Fibroblast of peridontal ligament (primary cell): ENCODE data around the gene UBXN10.

Experiments
- DNase-seq: peaks from one replicate; pipeline ENCODE4 v3.0.0-alpha.2; 2010; ENCODE audit errors: extremely low read depth

UBXN10 gene

DNA sequence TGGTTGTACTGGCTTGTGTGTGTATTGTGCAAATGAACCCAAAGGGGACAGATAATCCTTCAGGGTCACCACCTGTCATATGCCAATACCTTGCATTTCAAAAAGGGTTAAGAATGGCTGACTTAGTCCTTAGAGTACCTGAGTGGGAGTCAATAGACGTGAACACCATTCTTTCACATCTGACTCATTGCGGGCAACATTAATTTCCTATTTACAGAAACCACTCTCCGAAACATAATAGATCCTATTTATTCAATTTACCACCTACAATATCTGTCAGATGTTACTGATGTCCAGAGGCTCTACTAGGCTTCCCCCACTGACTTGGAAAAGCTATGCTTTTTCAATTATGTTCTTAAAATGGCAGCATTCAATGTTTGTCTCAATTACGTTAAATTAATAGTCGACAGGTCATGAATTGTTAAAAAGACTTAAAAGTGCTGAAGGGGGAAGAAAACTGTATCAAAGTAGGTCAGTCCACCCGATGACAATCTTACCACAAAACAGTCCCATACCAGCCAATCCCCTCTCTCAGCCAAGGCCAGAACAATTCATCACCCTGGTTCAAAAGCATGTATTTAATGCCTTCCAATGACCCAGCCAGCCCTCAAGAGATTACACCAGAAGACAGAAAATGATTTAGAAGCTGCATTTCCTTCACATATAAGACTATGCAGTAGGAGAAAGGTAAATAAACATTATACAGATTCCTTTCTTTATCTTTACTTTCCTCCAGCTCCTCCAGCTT lies 49.1 kb downstream of the UBXN10 start:
- DNase-seq: no peak

DNA sequence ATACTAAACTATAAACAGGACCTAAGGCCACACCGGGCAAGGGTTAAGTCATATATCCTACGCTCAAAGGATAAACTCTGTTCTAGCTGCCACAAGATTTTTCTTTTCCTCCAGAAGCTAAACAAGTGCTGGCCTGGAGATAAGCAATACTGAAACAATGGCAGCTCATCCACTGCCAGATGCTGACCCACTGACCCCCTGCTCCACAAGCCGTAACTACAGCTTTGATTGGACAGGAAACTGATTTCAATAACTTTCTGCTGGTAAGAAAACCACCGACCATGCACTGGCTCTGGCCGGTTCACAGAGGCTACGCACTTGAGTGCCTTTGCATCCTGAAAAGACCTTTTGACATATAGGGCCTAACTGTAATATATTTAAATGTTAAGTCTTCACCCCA lies 51.8 kb downstream of the UBXN10 start:
- no peak for DNase-seq

DNA sequence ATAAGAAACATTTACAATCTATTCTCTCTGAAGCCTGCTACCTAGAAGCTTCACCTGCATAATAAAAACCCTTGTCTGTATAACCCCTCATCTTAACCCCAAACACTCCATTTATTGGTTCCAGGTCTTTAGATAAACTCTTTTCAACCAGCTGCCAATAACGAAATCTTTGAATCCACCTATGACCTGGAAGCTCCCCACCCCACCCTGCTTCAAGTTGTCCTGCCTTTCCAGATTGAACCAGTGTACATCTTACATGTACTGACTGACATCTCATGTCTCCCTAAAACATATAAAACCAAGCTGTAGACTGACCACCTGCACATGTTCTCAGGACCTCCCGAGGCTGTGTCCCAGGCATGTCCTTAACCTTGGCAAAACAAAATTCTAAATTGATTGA lies 54.1 kb downstream of the UBXN10 start:
- no peak for DNase-seq

DNA sequence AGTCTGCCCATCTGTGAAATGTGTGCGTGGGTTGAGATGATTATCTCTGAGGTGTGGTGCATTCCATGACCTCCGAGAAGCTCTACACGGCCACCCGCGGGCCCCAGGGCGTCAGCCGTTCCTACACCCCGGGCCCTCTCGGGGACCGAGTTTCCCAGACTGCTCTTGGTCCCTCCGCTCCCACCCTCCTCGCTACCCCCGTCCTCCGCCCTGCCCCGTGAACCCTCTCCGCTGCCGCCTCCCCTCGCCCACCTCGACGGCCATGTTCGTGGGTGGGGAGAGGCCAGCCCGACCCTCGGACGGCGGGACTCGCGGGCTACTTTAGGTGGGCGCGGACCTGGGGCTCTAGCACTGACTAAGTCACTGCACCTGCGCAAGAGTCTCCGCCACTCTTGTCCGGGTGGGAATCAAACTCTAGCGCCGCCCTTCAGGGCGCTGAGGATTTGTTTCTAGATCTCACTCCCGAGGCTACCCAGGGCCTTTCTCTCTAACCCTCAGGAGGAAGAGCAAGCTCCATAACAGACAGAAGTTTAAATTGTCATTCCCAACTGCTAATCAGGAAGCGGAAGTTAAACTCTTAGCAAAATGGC lies 57.1 kb downstream of the UBXN10 start:
- DNase-seq: no peak
